IPS-11a (cell line): ENCODE results near the gene CAMTA1.

Experiments used
- H3K4me3 ChIP-seq: one replicate; pipeline ENCODE4 v1.5.1; 2013; ENCODE audit warnings: low read depth, low read length, control low read depth

Gene CAMTA1

GRCh38 chr1:7610106-7610731, 825.0 kb downstream of the CAMTA1 start:
- H3K4me3 ChIP-seq, result no peak overlapping the region

GRCh38 chr1:7610936-7611335, 825.7 kb downstream of the CAMTA1 start:
- H3K4me3 ChIP-seq, result no peak overlapping the region

- H3K4me3 ChIP-seq, result no peak overlapping the region
These were observed 826.3 kb downstream of the CAMTA1 start for GRCh38 chr1:7611421-7612010.

- no peak overlapping the region for H3K4me3 ChIP-seq
These were observed 828.0 kb downstream of the CAMTA1 start for GRCh38 chr1:7613106-7613850.

- H3K4me3 ChIP-seq, result no peak overlapping the region
These were observed 828.6 kb downstream of the CAMTA1 start for GRCh38 chr1:7613851-7614205.

GRCh38 chr1:7614576-7615074, 829.4 kb downstream of the CAMTA1 start:
- H3K4me3 ChIP-seq, result no peak overlapping the region

GRCh38 chr1:7615138-7615537, 829.9 kb downstream of the CAMTA1 start:
- H3K4me3 ChIP-seq, result no peak overlapping the region

GRCh38 chr1:7616076-7616832, 831.0 kb downstream of the CAMTA1 start:
- H3K4me3 ChIP-seq, result no peak overlapping the region

- no peak overlapping the region for H3K4me3 ChIP-seq
These were observed 831.7 kb downstream of the CAMTA1 start for GRCh38 chr1:7616953-7617352.

GRCh38 chr1:7617826-7618225, 832.6 kb downstream of the CAMTA1 start:
- H3K4me3 ChIP-seq, result no peak overlapping the region

GRCh38 chr1:7620196-7620595, 834.9 kb downstream of the CAMTA1 start:
- no peak overlapping the region for H3K4me3 ChIP-seq

- no peak overlapping the region for H3K4me3 ChIP-seq
These were observed 836.3 kb downstream of the CAMTA1 start for GRCh38 chr1:7621334-7622219.

- no peak overlapping the region for H3K4me3 ChIP-seq
These were observed 838.6 kb downstream of the CAMTA1 start for GRCh38 chr1:7623842-7624241.

- H3K4me3 ChIP-seq, result no peak overlapping the region
These were observed 839.6 kb downstream of the CAMTA1 start for GRCh38 chr1:7624791-7625355.

GRCh38 chr1:7625401-7625800, 840.1 kb downstream of the CAMTA1 start:
- no peak overlapping the region for H3K4me3 ChIP-seq

- no peak overlapping the region for H3K4me3 ChIP-seq
These were observed 843.0 kb downstream of the CAMTA1 start for GRCh38 chr1:7628273-7628672.

- no peak overlapping the region for H3K4me3 ChIP-seq
These were observed 843.8 kb downstream of the CAMTA1 start for GRCh38 chr1:7629011-7629410.

GRCh38 chr1:7629465-7630195, 844.4 kb downstream of the CAMTA1 start:
- no peak overlapping the region for H3K4me3 ChIP-seq

GRCh38 chr1:7630378-7630777, 845.1 kb downstream of the CAMTA1 start:
- no peak overlapping the region for H3K4me3 ChIP-seq
